ENCODE results near the gene ARL8B. TPM values are rescaled to one million over a fixed set of nuclear protein-coding genes. Genes with fewer than 3 reads are reported as not detected.
A peak's percentile ranks its signal among the peaks of the same experiment; 100 is the strongest.

The ARL8B gene
- total and polyA plus RNA-seq, 2 donors (not counting 1 experiment from before 2014, with no cell fraction given) = 14.5 to 67.3 TPM

GRCh38 chr3:5134019-5134391 lies 11.9 kb downstream of the ARL8B start:
- Histone ChIP-seq H3K9ac (ENCODE audit: low read length) (no peak overlapping the region), H3K4me1 (ENCODE audit: control insufficient read depth in 2 of 2, insufficient read depth in 2 of 2, low read length in 2 of 2) (peaks cover 20 to 25% of the 10 kb centered on the region in 2 donors), H3K27me3 (replicated peaks in 1 of 4; ENCODE audit: control extremely low read depth in 1 of 4, control insufficient read depth in 3 of 4, insufficient read depth in 4 of 4, low read length in 3 of 4) (no peaks in the 10 kb centered on the region), H4K20me1 (ENCODE audit: control insufficient read depth, insufficient read depth, low read length, poor library complexity, severe bottlenecking) (peaks cover 36% of the 10 kb centered on the region), H3K36me3 (replicated peaks in 1 of 2; ENCODE audit: control extremely low read depth in 1 of 2, control insufficient read depth in 1 of 2, extremely low read depth in 1 of 2, insufficient read depth in 2 of 2, low read length in 1 of 2) (no peaks in the 10 kb centered on the region), H3K27ac (ENCODE audit: low read length in 2 of 2) (peak overlapping the region in 1 of 2 donors; percentile 48), H2AFZ (ENCODE audit: insufficient read depth, low read depth, low read length, poor library complexity, severe bottlenecking) (no peak overlapping the region), H3K4me2 (replicated peaks; ENCODE audit: low read depth, low read length, poor library complexity, severe bottlenecking) (no peak overlapping the region), H3K4me3 (ENCODE audit: control extremely low read depth in 1 of 5, extremely low read depth in 1 of 5, insufficient read depth in 1 of 5, low read depth in 2 of 5, low read length in 4 of 5) (no peak overlapping the region), H3K9me3 (ENCODE audit: control extremely low read depth in 1 of 3, control insufficient read depth in 2 of 3, insufficient read depth in 1 of 3, low read length in 2 of 3) (no peaks in the 10 kb centered on the region), H3K79me2 (ENCODE audit: control insufficient read depth, insufficient read depth, low read length) (peaks cover 93% of the 10 kb centered on the region)
- no peaks in the 10 kb centered on the region for H3K9me3 Mint-ChIP-seq (ENCODE audit: insufficient read depth)
- no peak for DNase-seq
- peaks cover 57% of the 10 kb centered on the region for H3K4me1 Mint-ChIP-seq
- ChIA-PET CTCF (interaction anchor here (3.3 kb wide), 1 partner anchor 11 kb away, joined by 13 read pairs; no protein-coding TSS in a partner anchor), POLR2A (no interaction called here)
- WGBS (ENCODE audit: insufficient coverage) = 100% methylated on average over 3 of the region's 3 CpGs
- no peak for TF ChIP-seq CTCF (IDR thresholded peaks at IDR 0.05)
- TF ChIP-seq EZH2 (IDR thresholded peaks at IDR 0.05; ENCODE audit: borderline replicate concordance, insufficient read depth, low read depth, low read length, poor library complexity, severe bottlenecking) = no peak
- no peaks in the 10 kb centered on the region for H3K27me3 Mint-ChIP-seq
- no peak overlapping the region for H3K4me3 Mint-ChIP-seq
- H3K27ac Mint-ChIP-seq = peak overlapping the region; percentile 63
- no peak for ATAC-seq (ENCODE audit: low read depth)
- intact Hi-C loops (cut with micrococcal nuclease) = no loop called here

GRCh38 chr3:5134499-5134898 lies 12.4 kb downstream of the ARL8B start:
- no peak overlapping the region for H3K4me3 Mint-ChIP-seq

More at GRCh38 chr3:5134499-5134898, 12.4 kb downstream of the ARL8B start:
- peaks cover under 1% of the 10 kb centered on the region for H3K9me3 Mint-ChIP-seq (ENCODE audit: insufficient read depth)
- Histone ChIP-seq H3K27ac (ENCODE audit: low read length in 2 of 2) (peak overlapping the region in 1 of 2 donors; percentile 48), H3K4me3 (ENCODE audit: control extremely low read depth in 1 of 5, extremely low read depth in 1 of 5, insufficient read depth in 1 of 5, low read depth in 2 of 5, low read length in 4 of 5) (no peak overlapping the region), H2AFZ (ENCODE audit: insufficient read depth, low read depth, low read length, poor library complexity, severe bottlenecking) (no peak overlapping the region), H3K9me3 (ENCODE audit: control extremely low read depth in 1 of 3, control insufficient read depth in 2 of 3, insufficient read depth in 1 of 3, low read length in 2 of 3) (no peaks in the 10 kb centered on the region), H3K79me2 (ENCODE audit: control insufficient read depth, insufficient read depth, low read length) (peaks cover 93% of the 10 kb centered on the region), H4K20me1 (ENCODE audit: control insufficient read depth, insufficient read depth, low read length, poor library complexity, severe bottlenecking) (peaks cover 31% of the 10 kb centered on the region), H3K4me2 (replicated peaks; ENCODE audit: low read depth, low read length, poor library complexity, severe bottlenecking) (no peak overlapping the region), H3K36me3 (replicated peaks in 1 of 2; ENCODE audit: control extremely low read depth in 1 of 2, control insufficient read depth in 1 of 2, extremely low read depth in 1 of 2, insufficient read depth in 2 of 2, low read length in 1 of 2) (no peaks in the 10 kb centered on the region), H3K9ac (ENCODE audit: low read length) (no peak overlapping the region), H3K27me3 (replicated peaks in 1 of 4; ENCODE audit: control extremely low read depth in 1 of 4, control insufficient read depth in 3 of 4, insufficient read depth in 4 of 4, low read length in 3 of 4) (no peaks in the 10 kb centered on the region), H3K4me1 (ENCODE audit: control insufficient read depth in 2 of 2, insufficient read depth in 2 of 2, low read length in 2 of 2) (peaks cover 24 to 30% of the 10 kb centered on the region in 2 donors)
- CTCF ChIA-PET = no interaction called here
- no peak for ATAC-seq (ENCODE audit: low read depth)
- WGBS (ENCODE audit: insufficient coverage) = 100% methylated on average over 1 of the region's 3 CpGs
- peaks cover 57% of the 10 kb centered on the region for H3K4me1 Mint-ChIP-seq
- no peak for TF ChIP-seq EZH2 (IDR thresholded peaks at IDR 0.05; ENCODE audit: borderline replicate concordance, insufficient read depth, low read depth, low read length, poor library complexity, severe bottlenecking)
- TF ChIP-seq CTCF (IDR thresholded peaks at IDR 0.05) = no peak
- DNase-seq = no peak
- no peaks in the 10 kb centered on the region for H3K27me3 Mint-ChIP-seq
- intact Hi-C loops (cut with micrococcal nuclease) = no loop called here
- peak overlapping the region; percentile 63 for H3K27ac Mint-ChIP-seq
- POLR2A ChIA-PET = no interaction called here
